GM08714 (cell line): ENCODE measurements around the gene CACNA2D2.

Source experiments
- H3K4me3 ChIP-seq: fragments of 200-500 bp; sonication (Bioruptor generic); 2 replicates; pipeline ENCODE4 v1.5.1; 2014; ENCODE audit warnings: mild to moderate bottlenecking, low read length, inconsistent platforms
- ZNF274 ChIP-seq: IDR thresholded peaks from 2 replicates; pipeline ENCODE4 v1.6.1; 2012; ENCODE audit warnings: mild to moderate bottlenecking, low read depth, low read length

CACNA2D2 gene

DNA sequence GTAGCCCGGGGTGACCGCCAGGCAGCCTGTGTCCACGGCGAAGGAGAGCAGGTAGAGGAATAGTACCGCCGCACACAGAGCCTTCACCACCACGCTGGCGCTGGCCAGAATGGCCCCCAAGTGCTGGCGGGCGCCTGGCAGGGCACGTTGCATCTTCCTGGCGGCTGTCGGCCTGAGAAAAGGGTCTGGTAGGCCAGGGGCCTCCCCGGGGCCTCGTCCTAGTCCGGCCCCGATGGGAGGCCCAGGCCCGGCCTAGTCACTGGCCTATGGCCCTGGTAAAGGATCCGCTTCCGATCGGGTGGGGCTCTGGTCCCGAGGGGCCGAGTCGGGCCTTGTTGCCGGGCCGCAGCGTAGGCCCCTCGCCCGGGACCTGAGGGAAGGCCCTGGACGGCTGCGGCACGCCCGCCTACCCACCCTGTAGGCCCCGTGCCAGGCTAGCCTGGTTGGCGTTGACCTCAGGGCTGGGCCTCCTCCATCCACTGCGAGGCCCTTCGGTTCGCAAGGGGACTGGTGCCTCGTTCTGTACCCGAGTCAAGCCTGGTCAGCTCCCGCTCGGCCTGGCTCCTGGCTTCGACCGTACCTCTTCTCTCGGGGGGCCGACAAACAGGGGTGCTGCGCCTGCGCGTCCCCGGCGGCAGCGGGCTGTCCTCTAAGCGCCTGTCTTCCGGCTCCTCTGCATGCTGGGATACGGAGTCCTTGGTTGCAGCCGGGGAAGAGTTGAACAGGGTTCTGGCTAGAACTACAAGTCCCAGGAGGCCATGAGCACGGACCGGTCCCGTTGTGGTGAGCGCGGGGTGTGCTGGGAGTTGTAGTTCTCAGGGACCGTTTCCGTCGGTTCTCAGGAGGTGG, 144.3 kb downstream of the CACNA2D2 start, which contains the start of gene TMEM115:
TSS of gene TMEM115 (minus strand) at position 611 of the 849 bp plus-strand sequence. CDS start at position 153, 458 bp downstream.
- H3K4me3 ChIP-seq, result peak within 1 kb of the TSS; percentile 71
- no peak for TF ChIP-seq ZNF274

DNA sequence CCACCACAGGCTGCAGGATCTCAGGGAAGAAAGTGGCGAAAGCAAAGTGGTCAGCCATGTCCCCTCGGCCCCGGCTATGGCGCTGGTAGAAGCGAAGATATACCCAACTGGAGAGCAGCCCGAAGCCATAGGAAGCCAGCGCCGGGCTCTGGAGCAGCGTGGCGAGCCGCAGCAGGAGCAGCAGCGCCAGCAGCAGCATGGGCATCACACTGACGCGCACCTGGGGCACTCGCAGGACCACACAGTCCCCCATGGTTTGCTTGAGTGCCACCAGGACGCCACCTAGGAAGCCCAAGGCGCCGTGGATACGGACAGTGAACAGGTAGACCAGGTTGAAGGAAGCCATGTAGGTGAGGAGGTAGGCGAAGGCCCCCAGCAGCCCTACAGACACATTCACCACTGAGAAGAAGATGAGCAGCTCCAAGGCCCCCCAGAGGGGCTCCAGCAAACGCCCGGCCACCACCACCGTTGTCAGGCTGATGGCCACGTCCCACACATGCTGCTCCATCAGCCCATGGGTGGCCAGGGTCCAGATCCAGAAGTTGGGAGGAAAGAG, 145.0 kb downstream of the CACNA2D2 start:
- no peak for TF ChIP-seq ZNF274
- H3K4me3 ChIP-seq, result peak overlapping the region; percentile 71

DNA sequence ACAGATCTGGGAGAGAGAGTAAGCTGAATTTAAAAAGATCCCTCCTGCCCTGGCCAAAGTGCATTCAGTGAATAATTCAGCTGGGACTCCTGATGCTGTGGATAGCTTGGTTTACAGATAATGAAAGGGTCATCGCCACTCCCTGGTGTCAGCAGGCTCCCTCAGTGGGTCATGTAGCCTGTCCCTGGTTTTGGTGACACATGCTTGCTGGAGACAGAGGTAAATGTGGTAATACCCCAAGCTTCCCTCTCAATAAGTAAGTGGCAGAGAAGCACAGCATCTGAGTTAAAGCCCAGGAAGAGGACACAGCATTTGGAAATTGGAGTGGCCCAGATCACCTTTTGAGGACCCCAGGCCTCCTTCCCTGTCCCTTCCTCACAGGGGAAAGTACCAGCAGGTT, 146.0 kb downstream of the CACNA2D2 start:
- no peak for TF ChIP-seq ZNF274
- peak overlapping the region; percentile 71; the same call in 1 of the 2 replicates for H3K4me3 ChIP-seq

DNA sequence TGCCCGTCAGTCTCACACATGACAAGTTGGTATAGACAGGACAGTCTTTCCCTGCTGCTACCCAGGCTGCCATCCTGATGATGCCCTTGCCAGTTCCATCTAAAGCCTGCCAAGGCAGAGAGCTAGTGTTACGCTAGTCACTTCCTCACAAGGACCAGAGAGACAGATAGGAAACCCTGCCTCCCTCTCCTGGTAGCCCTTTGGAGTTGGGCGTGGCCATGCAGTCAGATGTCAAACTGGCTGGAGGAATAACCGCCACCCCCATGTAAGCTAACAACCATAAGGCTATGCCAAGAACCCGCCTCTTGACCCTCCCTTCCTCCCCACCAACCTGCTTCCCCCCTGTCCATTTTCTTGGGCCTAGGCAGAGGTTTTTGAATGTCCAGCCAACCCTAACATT, 146.9 kb downstream of the CACNA2D2 start:
- no peak for TF ChIP-seq ZNF274
- no peak overlapping the region; the same call in 1 of the 2 replicates for H3K4me3 ChIP-seq

DNA sequence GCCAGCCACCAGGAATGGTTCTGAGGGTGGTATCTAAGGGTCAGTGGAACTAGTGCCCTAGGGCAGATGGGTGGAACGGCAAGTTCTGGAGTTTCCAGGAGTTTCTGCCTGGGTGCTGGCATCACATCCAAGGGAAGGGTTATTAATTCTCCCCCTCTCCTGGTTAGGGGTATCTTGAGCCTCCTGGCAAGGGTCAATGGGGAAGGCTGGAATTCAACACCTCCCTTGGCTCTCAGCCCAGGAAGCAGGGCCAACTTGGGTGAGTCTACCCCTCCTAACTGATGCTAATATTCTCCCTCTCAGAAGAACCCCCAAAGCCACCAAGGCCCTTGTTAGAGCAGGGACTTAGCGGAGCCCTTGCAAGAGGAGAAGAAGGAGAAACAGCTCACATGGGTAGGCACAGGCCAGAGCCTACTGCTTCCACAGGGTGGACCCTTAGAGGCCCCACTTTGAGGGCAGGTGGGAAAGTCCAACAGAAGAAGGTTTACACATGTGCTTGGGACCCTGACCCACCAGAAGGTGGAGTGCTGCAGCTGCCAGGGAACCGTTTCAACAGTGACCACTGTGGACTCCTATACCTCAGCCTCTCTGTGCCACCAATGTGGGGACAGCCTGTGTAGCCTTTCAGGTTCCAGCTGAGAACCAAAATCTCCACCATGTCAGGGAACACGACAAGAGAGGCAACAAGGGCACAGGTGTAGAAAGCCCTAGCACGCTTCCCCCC, 147.4 kb downstream of the CACNA2D2 start:
- H3K4me3 ChIP-seq, result no peak overlapping the region; the same call in 1 of the 2 replicates
- no peak for TF ChIP-seq ZNF274

DNA sequence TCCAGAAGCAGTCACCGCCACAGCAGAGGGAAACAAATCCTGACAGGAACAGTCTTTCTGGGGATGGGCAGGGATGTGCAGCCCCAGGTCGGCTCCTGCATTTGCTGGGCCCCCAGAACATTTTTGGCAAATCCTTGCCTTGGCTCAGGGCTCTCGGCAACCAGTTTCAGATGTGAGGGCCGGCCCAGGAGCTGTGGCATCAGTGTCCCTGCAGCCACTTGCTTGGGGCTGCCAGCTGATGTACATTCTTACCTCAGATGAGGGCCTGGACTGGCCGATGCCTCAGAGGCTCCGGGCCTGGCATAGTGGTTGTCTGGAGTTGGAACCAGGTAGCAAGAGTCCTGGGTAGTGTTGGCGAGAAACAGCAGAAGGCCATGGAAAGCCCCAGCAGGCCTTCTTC, 148.6 kb downstream of the CACNA2D2 start:
- no peak overlapping the region for H3K4me3 ChIP-seq
- no peak for TF ChIP-seq ZNF274

DNA sequence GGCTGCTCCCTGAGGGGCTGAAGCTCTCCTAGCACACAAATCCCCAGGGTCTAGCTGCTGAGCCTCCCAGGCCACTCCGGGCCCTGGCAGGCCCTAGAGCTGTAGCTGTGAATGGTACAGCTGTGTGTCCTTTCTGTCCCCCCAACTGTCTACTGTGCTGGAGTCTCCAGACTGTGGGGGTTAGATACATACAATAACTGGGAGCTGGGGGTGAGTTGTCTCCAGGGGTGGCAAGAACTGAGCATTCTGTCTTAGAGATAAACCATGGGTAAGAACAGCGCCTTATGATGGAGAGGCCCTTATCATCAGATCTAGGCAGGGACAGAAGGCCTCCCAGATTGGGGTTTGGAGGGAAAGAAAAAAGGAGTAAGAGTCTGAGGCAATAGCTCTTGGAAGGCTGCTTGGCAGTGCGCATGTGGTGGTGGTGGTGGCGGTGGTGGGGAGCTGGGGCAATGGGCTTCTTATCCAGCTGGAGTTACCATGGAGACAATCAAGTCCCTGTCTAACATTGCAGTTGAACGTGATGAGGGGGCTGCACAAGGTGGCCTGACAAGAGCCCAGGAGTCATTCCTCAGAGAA, 149.2 kb downstream of the CACNA2D2 start:
- no peak overlapping the region for H3K4me3 ChIP-seq
- no peak for TF ChIP-seq ZNF274

DNA sequence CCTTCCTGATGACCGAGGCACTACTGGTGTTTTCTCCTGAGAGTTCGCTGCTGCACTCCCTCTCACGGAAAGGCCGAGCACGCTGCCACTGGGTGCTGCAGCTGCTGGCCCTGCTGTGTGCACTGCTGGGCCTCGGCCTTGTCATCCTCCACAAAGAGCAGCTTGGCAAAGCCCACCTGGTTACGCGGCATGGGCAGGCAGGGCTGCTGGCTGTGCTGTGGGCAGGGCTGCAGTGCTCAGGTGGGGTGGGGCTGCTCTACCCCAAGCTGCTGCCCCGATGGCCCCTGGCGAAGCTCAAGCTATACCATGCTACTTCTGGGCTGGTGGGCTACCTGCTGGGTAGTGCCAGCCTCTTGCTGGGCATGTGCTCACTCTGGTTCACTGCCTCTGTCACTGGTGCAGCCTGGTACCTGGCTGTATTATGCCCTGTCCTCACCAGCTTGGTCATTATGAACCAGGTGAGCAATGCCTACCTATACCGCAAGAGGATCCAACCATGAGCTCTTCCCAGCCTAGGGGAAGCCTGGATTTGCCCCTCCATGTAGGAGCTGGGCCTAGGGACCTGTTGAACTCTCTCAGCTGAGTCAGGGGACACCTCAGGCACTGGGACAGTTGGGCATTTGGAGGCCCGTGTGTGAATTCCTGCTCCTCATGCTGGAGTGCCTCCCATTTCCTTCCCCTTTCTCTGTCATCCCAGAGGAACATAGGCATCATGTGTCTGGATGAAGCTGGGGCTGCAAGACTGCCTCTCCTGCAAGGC, 150.0 kb downstream of the CACNA2D2 start:
- no peak for TF ChIP-seq ZNF274
- no peak overlapping the region for H3K4me3 ChIP-seq

DNA sequence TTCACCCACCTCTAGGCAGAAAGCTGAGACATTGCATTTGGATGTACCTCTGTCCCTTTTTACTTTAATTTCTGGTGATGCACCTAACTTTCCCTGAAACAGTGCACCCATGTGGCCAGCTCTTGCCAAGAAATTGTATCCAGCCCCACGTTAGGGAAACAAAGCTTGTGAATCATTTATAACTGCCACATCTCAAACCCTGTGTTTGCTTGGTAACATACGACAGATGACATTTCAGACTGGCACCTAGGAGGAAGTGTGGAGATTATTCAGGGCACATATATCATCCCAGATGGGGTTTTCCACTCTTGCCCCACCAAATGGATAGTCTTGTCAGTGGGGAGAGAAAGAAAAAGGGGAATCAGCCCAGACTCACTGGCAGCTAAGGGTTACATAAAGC, 150.7 kb downstream of the CACNA2D2 start:
- no peak overlapping the region for H3K4me3 ChIP-seq
- no peak for TF ChIP-seq ZNF274

DNA sequence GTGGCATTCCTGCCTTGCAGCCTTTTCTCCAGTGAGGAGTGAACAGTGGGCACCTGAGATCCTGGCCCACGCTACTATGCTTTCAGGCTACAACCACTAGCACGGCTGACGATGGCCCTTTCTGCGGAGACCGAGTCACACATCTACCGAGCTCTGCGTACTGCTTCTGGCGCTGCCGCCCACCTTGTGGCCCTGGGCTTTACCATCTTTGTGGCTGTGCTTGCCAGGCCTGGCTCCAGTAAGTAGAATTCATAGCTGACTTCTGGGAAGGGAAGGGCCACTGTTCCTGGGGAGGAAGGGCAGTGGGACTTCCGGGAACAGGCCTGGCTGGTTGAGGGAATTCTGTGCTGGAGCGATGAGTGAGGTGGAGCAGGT, 152.1 kb downstream of the CACNA2D2 start:
- peak overlapping the region; percentile 87; the same call in 1 of the 2 replicates for H3K4me3 ChIP-seq
- no peak for TF ChIP-seq ZNF274

DNA sequence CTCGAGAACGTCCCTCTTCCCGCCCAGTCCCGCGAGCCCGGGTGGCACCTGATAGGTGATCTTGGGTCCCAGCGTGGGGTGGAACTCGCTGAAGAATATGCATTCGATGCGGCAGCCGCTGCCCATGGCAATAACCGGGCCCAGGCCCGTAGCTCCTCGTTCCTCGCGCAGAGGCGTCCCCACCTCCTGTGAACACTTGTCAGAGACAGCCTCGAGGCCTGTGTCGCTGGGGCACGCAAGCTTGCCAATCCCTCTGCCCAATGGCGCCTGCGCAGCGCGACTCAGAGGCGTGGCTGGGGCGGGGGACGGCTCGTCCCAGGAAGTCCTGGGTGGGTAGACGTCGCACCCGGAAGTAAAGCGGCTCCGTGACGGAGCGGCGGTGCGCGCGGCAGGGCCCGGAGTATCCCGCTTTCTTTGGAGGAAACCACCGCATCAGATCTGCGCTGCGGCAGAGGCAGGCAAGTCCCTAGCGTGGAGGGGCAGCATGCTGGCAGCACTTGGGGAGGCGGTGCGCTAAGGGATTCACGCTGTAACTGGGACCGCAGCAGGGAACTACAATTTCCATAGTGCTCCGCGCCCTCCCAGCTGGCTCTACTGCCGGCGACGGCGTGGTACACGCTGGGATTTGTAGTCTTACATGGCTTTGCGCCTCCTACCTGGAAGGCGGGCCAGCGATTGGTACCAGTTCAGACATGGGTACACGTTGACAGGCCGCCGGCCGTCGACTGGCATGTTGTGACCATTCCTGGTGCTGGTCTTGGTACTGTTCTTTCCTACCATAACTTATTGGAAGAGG, 152.7 kb downstream of the CACNA2D2 start, which contains the start of the genes CYB561D2 and NPRL2:
TSS of gene CYB561D2 (plus strand) at position 336 of the 796 bp plus-strand sequence. CDS start 572 bp downstream, outside the sequence.
TSS of gene NPRL2 (minus strand) at position 249 of the 796 bp plus-strand sequence. CDS start at position 126, 123 bp downstream.
- no peak for TF ChIP-seq ZNF274
- peak within 1 kb of the TSS; percentile 87 for H3K4me3 ChIP-seq

DNA sequence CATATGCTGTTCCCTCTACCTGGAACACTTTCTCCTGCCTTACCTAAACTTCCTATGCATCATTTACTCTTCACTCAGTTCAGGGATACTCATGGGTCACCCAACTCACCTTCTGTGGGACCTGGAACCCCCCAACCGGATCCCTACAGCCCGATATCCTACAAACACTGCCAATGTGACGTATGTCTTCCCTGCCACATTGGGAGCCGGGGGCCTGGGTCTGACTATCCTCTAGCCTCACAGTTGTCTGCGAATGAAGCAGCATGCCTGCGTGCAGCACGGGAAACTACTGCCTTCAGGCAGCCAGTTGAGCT, 153.3 kb downstream of the CACNA2D2 start:
- H3K4me3 ChIP-seq, result peak overlapping the region; percentile 87
- TF ChIP-seq ZNF274, result no peak
